Testis (tissue), 2 donors: ENCODE data around the gene MBP.

Experiments used
- CTCF ChIP-seq, 3 experiments: fragments of 450-650 bp in 2 of 3; fragments of 200-600 bp in 1 of 3; sonication (generic) in 1 of 3; IDR thresholded peaks; one replicate each; pipeline ENCODE4 v1.5.1; 2016 to 2019; ENCODE audit warnings: antibody characterized with exemption in 3 of 3, mild to moderate bottlenecking in 2 of 3, moderate library complexity in 1 of 3
- POLR2A ChIP-seq: fragments of 450-650 bp; IDR thresholded peaks from one replicate; pipeline ENCODE4 v1.6.1; 2017; ENCODE audit warnings: antibody characterized with exemption, mild to moderate bottlenecking, moderate library complexity

GRCh38 chr18:77076111-77076510 is 56.5 kb downstream of the MBP start:
- TF ChIP-seq CTCF (IDR thresholded peaks at IDR 0.05) (no peak), POLR2A (no peak)
